K562 (cell line): Measurements from ENCODE around the gene CTDSPL2. TPM values are rescaled to one million over a fixed set of nuclear protein-coding genes. Genes with fewer than 3 reads are reported as not detected.
A peak's percentile ranks its signal among the peaks of the same experiment; 100 is the strongest.

Experiments used
- ATF7 ChIP-seq: fragments of 450-650 bp; IDR thresholded peaks from 2 replicates; pipeline ENCODE4 v1.7.1; 2014; ENCODE audit warnings: mild to moderate bottlenecking, moderate library complexity
- CTCFL ChIP-seq: IDR thresholded peaks from 2 replicates; pipeline ENCODE4 v1.6.1; 2011; ENCODE audit warnings: borderline replicate concordance, low read depth, mild to moderate bottlenecking, moderate library complexity, low read length; ENCODE audit not compliant: insufficient read depth, poor library complexity, severe bottlenecking
- GABPA ChIP-seq: fragments of 200-800 bp; sonication (Bioruptor generic); conservative IDR thresholded peaks from 2 replicates; pipeline ENCODE4 v1.6.1; 2016; ENCODE audit warnings: low read depth, missing genetic modification characterization, missing compliant biosample characterization
- MYC ChIP-seq, 2 experiments: fragments of 250-450 bp in 1 of 2; sonication (Bioruptor Pico) in 1 of 2; IDR thresholded peaks; 2 replicates each; pipeline versions ENCODE4 v1.5.1 to v1.6.1; 2012 to 2021; ENCODE audit warnings: low read depth in 2 of 2, borderline replicate concordance in 1 of 2, improper control_type of control experiment in 1 of 2, low read length in 1 of 2, mild to moderate bottlenecking in 1 of 2, moderate library complexity in 1 of 2
- ZNF444 ChIP-seq: fragments of 250-450 bp; sonication (Bioruptor Pico); IDR thresholded peaks from 2 replicates; pipeline ENCODE4 v1.4.0; 2020; ENCODE audit warnings: mild to moderate bottlenecking, moderate library complexity
- polyA plus RNA-seq, 8 experiments: library from polyadenylated mRNA; depleted of rRNA in 4 of 8; stranded (reverse) in 5 of 8; unstranded in 3 of 8; fragments of >200 nt; fragmentation: Nextera tagmentation in 2 of 8; fragmentation: Illumina TruSeq in 1 of 8; extraction: Ambion mirVana in 2 of 8; extraction: Trizol in 1 of 8; gene quantifications; 2 replicates each; pipeline versions ENCODE4 v1.2.1 to v1.2.3, GENCODE V29; 2011 to 2014; ENCODE audit warnings: inconsistent platforms in 1 of 8, missing spikeins in 1 of 8
- total RNA-seq, 7 experiments: library from RNA; depleted of rRNA in 6 of 7; stranded (reverse); fragments of >200 nt in 6 of 7; fragmentation: Illumina TruSeq in 2 of 7; extraction: Trizol in 2 of 7; gene quantifications; 2 replicates each; pipeline versions ENCODE4 v1.2.1 to v1.2.3, GENCODE V29; 2011 to 2021; ENCODE audit warnings: low replicate concordance in 1 of 7
- TF ChIP-seq, protein P1 (sequence below): fragments of 450-650 bp; IDR thresholded peaks from 2 replicates; pipeline ENCODE4 v1.6.1; 2016; ENCODE audit warnings: mild to moderate bottlenecking, moderate library complexity
- TF ChIP-seq, protein P2 (sequence below): fragments of 450-650 bp; IDR thresholded peaks from 2 replicates; pipeline ENCODE4 v1.6.1; 2018; ENCODE audit not compliant: partially characterized antibody

Gene CTDSPL2
- total and polyA plus RNA-seq, 9 of the 15 experiments (the other 6 are each of a cell fraction or from before 2014, with no cell fraction given) = 16.8 to 79.0 (median 53.1) TPM

GRCh38 chr15:44536302-44536961 lies 109.0 kb downstream of the CTDSPL2 start (continued):
- TF ChIP-seq, protein P1, sequence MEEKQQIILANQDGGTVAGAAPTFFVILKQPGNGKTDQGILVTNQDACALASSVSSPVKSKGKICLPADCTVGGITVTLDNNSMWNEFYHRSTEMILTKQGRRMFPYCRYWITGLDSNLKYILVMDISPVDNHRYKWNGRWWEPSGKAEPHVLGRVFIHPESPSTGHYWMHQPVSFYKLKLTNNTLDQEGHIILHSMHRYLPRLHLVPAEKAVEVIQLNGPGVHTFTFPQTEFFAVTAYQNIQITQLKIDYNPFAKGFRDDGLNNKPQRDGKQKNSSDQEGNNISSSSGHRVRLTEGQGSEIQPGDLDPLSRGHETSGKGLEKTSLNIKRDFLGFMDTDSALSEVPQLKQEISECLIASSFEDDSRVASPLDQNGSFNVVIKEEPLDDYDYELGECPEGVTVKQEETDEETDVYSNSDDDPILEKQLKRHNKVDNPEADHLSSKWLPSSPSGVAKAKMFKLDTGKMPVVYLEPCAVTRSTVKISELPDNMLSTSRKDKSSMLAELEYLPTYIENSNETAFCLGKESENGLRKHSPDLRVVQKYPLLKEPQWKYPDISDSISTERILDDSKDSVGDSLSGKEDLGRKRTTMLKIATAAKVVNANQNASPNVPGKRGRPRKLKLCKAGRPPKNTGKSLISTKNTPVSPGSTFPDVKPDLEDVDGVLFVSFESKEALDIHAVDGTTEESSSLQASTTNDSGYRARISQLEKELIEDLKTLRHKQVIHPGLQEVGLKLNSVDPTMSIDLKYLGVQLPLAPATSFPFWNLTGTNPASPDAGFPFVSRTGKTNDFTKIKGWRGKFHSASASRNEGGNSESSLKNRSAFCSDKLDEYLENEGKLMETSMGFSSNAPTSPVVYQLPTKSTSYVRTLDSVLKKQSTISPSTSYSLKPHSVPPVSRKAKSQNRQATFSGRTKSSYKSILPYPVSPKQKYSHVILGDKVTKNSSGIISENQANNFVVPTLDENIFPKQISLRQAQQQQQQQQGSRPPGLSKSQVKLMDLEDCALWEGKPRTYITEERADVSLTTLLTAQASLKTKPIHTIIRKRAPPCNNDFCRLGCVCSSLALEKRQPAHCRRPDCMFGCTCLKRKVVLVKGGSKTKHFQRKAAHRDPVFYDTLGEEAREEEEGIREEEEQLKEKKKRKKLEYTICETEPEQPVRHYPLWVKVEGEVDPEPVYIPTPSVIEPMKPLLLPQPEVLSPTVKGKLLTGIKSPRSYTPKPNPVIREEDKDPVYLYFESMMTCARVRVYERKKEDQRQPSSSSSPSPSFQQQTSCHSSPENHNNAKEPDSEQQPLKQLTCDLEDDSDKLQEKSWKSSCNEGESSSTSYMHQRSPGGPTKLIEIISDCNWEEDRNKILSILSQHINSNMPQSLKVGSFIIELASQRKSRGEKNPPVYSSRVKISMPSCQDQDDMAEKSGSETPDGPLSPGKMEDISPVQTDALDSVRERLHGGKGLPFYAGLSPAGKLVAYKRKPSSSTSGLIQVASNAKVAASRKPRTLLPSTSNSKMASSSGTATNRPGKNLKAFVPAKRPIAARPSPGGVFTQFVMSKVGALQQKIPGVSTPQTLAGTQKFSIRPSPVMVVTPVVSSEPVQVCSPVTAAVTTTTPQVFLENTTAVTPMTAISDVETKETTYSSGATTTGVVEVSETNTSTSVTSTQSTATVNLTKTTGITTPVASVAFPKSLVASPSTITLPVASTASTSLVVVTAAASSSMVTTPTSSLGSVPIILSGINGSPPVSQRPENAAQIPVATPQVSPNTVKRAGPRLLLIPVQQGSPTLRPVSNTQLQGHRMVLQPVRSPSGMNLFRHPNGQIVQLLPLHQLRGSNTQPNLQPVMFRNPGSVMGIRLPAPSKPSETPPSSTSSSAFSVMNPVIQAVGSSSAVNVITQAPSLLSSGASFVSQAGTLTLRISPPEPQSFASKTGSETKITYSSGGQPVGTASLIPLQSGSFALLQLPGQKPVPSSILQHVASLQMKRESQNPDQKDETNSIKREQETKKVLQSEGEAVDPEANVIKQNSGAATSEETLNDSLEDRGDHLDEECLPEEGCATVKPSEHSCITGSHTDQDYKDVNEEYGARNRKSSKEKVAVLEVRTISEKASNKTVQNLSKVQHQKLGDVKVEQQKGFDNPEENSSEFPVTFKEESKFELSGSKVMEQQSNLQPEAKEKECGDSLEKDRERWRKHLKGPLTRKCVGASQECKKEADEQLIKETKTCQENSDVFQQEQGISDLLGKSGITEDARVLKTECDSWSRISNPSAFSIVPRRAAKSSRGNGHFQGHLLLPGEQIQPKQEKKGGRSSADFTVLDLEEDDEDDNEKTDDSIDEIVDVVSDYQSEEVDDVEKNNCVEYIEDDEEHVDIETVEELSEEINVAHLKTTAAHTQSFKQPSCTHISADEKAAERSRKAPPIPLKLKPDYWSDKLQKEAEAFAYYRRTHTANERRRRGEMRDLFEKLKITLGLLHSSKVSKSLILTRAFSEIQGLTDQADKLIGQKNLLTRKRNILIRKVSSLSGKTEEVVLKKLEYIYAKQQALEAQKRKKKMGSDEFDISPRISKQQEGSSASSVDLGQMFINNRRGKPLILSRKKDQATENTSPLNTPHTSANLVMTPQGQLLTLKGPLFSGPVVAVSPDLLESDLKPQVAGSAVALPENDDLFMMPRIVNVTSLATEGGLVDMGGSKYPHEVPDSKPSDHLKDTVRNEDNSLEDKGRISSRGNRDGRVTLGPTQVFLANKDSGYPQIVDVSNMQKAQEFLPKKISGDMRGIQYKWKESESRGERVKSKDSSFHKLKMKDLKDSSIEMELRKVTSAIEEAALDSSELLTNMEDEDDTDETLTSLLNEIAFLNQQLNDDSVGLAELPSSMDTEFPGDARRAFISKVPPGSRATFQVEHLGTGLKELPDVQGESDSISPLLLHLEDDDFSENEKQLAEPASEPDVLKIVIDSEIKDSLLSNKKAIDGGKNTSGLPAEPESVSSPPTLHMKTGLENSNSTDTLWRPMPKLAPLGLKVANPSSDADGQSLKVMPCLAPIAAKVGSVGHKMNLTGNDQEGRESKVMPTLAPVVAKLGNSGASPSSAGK = peak; percentile 95
- TF ChIP-seq, protein P2, sequence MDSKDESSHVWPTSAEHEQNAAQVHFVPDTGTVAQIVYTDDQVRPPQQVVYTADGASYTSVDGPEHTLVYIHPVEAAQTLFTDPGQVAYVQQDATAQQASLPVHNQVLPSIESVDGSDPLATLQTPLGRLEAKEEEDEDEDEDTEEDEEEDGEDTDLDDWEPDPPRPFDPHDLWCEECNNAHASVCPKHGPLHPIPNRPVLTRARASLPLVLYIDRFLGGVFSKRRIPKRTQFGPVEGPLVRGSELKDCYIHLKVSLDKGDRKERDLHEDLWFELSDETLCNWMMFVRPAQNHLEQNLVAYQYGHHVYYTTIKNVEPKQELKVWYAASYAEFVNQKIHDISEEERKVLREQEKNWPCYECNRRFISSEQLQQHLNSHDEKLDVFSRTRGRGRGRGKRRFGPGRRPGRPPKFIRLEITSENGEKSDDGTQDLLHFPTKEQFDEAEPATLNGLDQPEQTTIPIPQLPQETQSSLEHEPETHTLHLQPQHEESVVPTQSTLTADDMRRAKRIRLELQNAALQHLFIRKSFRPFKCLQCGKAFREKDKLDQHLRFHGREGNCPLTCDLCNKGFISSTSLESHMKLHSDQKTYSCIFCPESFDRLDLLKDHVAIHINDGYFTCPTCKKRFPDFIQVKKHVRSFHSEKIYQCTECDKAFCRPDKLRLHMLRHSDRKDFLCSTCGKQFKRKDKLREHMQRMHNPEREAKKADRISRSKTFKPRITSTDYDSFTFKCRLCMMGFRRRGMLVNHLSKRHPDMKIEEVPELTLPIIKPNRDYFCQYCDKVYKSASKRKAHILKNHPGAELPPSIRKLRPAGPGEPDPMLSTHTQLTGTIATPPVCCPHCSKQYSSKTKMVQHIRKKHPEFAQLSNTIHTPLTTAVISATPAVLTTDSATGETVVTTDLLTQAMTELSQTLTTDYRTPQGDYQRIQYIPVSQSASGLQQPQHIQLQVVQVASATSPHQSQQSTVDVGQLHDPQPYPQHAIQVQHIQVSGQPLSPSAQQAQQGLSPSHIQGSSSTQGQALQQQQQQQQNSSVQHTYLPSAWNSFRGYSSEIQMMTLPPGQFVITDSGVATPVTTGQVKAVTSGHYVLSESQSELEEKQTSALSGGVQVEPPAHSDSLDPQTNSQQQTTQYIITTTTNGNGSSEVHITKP = peak; percentile 59
- TF ChIP-seq GABPA (tag) (peak; percentile 51), MYC (IDR thresholded peaks at IDR 0.05; ENCODE audit: low read depth, low read length) (peak; percentile 76), MYC (CRISPR knock-in tag; IDR thresholded peaks at IDR 0.05; ENCODE audit: borderline replicate concordance, low read depth) (peak; percentile 34; the same call in 1 of the 2 replicates), CTCFL (no peak), ATF7 (peak; percentile 20; the same call in 1 of the 2 replicates), ZNF444 (CRISPR knock-in tag) (peak; percentile 58; the same call in 1 of the 2 replicates)
